ENCODE measurements around the gene APP. TPM values are rescaled to one million over a fixed set of nuclear protein-coding genes. Genes with fewer than 3 reads are reported as not detected.

APP gene
- polyA plus RNA-seq, 2 donors = 28.6 to 81.7 TPM

- Histone ChIP-seq H3K36me3 (ENCODE audit: control insufficient read depth in 2 of 2, insufficient read depth in 2 of 2, low read length in 1 of 2) (no peaks in the 10 kb centered on the region), H3K4me3 (ENCODE audit: low read depth in 1 of 2, low read length in 2 of 2) (no peak overlapping the region), H3K27ac (ENCODE audit: low read depth in 2 of 2, low read length in 1 of 2) (no peak overlapping the region), H3K9me3 (ENCODE audit: control insufficient read depth in 2 of 2, insufficient read depth in 1 of 2, low read depth in 1 of 2, low read length in 1 of 2) (no peaks in the 10 kb centered on the region), H3K27me3 (ENCODE audit: control insufficient read depth in 1 of 2, insufficient read depth in 2 of 2, low read length in 2 of 2) (no peaks in the 10 kb centered on the region), H3K4me1 (ENCODE audit: control insufficient read depth in 2 of 2, insufficient read depth in 2 of 2, low read length in 1 of 2) (peaks cover 0 to 4% of the 10 kb centered on the region in 2 donors)
- WGBS, 2 donors = 37 to 40% methylated on average over 1 of the region's 1 CpG
Observed at GRCh38 chr21:26123012-26123411, 47.6 kb downstream of the APP start.

GRCh38 chr21:26120828-26121227, 49.7 kb downstream of the APP start:
- 64 to 68% methylated on average over 4 of the region's 4 CpGs for WGBS, 2 donors
- Histone ChIP-seq H3K4me3 (ENCODE audit: low read depth in 1 of 2, low read length in 2 of 2) (no peak overlapping the region), H3K27me3 (ENCODE audit: control insufficient read depth in 1 of 2, insufficient read depth in 2 of 2, low read length in 2 of 2) (no peaks in the 10 kb centered on the region), H3K4me1 (ENCODE audit: control insufficient read depth in 2 of 2, insufficient read depth in 2 of 2, low read length in 1 of 2) (peaks cover 0 to 4% of the 10 kb centered on the region in 2 donors), H3K9me3 (ENCODE audit: control insufficient read depth in 2 of 2, insufficient read depth in 1 of 2, low read depth in 1 of 2, low read length in 1 of 2) (no peaks in the 10 kb centered on the region), H3K36me3 (ENCODE audit: control insufficient read depth in 2 of 2, insufficient read depth in 2 of 2, low read length in 1 of 2) (no peaks in the 10 kb centered on the region), H3K27ac (ENCODE audit: low read depth in 2 of 2, low read length in 1 of 2) (no peak overlapping the region)

GRCh38 chr21:26119906-26120305, 50.7 kb downstream of the APP start:
- WGBS, 2 donors = 89 to 92% methylated on average over 1 of the region's 1 CpG

GRCh38 chr21:26118938-26119540, 51.5 kb downstream of the APP start:
- no peaks in the 10 kb centered on the region for H3K9me3 ChIP-seq (ENCODE audit: control insufficient read depth in 2 of 2, insufficient read depth in 1 of 2, low read depth in 1 of 2, low read length in 1 of 2)
- no peak overlapping the region for H3K27ac ChIP-seq (ENCODE audit: low read depth in 2 of 2, low read length in 1 of 2)
- H3K27me3 ChIP-seq (ENCODE audit: control insufficient read depth in 1 of 2, insufficient read depth in 2 of 2, low read length in 2 of 2) = no peaks in the 10 kb centered on the region
- no peaks in the 10 kb centered on the region for H3K4me1 ChIP-seq (ENCODE audit: control insufficient read depth in 2 of 2, insufficient read depth in 2 of 2, low read length in 1 of 2)
- WGBS, 2 donors = 71% methylated on average over 2 of the region's 2 CpGs
- H3K4me3 ChIP-seq (ENCODE audit: low read depth in 1 of 2, low read length in 2 of 2) = no peak overlapping the region
- H3K36me3 ChIP-seq (ENCODE audit: control insufficient read depth in 2 of 2, insufficient read depth in 2 of 2, low read length in 1 of 2) = no peaks in the 10 kb centered on the region

More at GRCh38 chr21:26119906-26120305, 50.7 kb downstream of the APP start:
- no peak overlapping the region for H3K27ac ChIP-seq (ENCODE audit: low read depth in 2 of 2, low read length in 1 of 2)
- H3K27me3 ChIP-seq (ENCODE audit: control insufficient read depth in 1 of 2, insufficient read depth in 2 of 2, low read length in 2 of 2) = no peaks in the 10 kb centered on the region
- H3K36me3 ChIP-seq (ENCODE audit: control insufficient read depth in 2 of 2, insufficient read depth in 2 of 2, low read length in 1 of 2) = no peaks in the 10 kb centered on the region
- no peaks in the 10 kb centered on the region for H3K9me3 ChIP-seq (ENCODE audit: control insufficient read depth in 2 of 2, insufficient read depth in 1 of 2, low read depth in 1 of 2, low read length in 1 of 2)
- H3K4me3 ChIP-seq (ENCODE audit: low read depth in 1 of 2, low read length in 2 of 2) = no peak overlapping the region
- peaks cover 0 to 2% of the 10 kb centered on the region in 2 donors for H3K4me1 ChIP-seq (ENCODE audit: control insufficient read depth in 2 of 2, insufficient read depth in 2 of 2, low read length in 1 of 2)

- no peak overlapping the region for H3K4me3 ChIP-seq (ENCODE audit: low read depth in 1 of 2, low read length in 2 of 2)
- H3K4me1 ChIP-seq (ENCODE audit: control insufficient read depth in 2 of 2, insufficient read depth in 2 of 2, low read length in 1 of 2) = no peaks in the 10 kb centered on the region
- WGBS, 2 donors = 77 to 79% methylated on average over 3 of the region's 3 CpGs
- no peaks in the 10 kb centered on the region for H3K36me3 ChIP-seq (ENCODE audit: control insufficient read depth in 2 of 2, insufficient read depth in 2 of 2, low read length in 1 of 2)
- no peak overlapping the region for H3K27ac ChIP-seq (ENCODE audit: low read depth in 2 of 2, low read length in 1 of 2)
- H3K27me3 ChIP-seq (ENCODE audit: control insufficient read depth in 1 of 2, insufficient read depth in 2 of 2, low read length in 2 of 2) = no peaks in the 10 kb centered on the region
- H3K9me3 ChIP-seq (ENCODE audit: control insufficient read depth in 2 of 2, insufficient read depth in 1 of 2, low read depth in 1 of 2, low read length in 1 of 2) = no peaks in the 10 kb centered on the region
Observed at GRCh38 chr21:26117972-26118367, 52.6 kb downstream of the APP start.

GRCh38 chr21:26117324-26117971, 53.1 kb downstream of the APP start:
- Histone ChIP-seq H3K36me3 (ENCODE audit: control insufficient read depth in 2 of 2, insufficient read depth in 2 of 2, low read length in 1 of 2) (no peaks in the 10 kb centered on the region), H3K9me3 (ENCODE audit: control insufficient read depth in 2 of 2, insufficient read depth in 1 of 2, low read depth in 1 of 2, low read length in 1 of 2) (no peaks in the 10 kb centered on the region), H3K4me3 (ENCODE audit: low read depth in 1 of 2, low read length in 2 of 2) (no peak overlapping the region), H3K4me1 (ENCODE audit: control insufficient read depth in 2 of 2, insufficient read depth in 2 of 2, low read length in 1 of 2) (no peaks in the 10 kb centered on the region), H3K27me3 (ENCODE audit: control insufficient read depth in 1 of 2, insufficient read depth in 2 of 2, low read length in 2 of 2) (no peaks in the 10 kb centered on the region), H3K27ac (ENCODE audit: low read depth in 2 of 2, low read length in 1 of 2) (no peak overlapping the region)
- 86 to 90% methylated on average over 5 of the region's 5 CpGs for WGBS, 2 donors

GRCh38 chr21:26116456-26117011, 54.0 kb downstream of the APP start:
- H3K4me1 ChIP-seq (ENCODE audit: control insufficient read depth in 2 of 2, insufficient read depth in 2 of 2, low read length in 1 of 2) = no peaks in the 10 kb centered on the region
- H3K9me3 ChIP-seq (ENCODE audit: control insufficient read depth in 2 of 2, insufficient read depth in 1 of 2, low read depth in 1 of 2, low read length in 1 of 2) = no peaks in the 10 kb centered on the region
- WGBS, 2 donors = 59 to 63% methylated on average over 5 of the region's 5 CpGs
- no peaks in the 10 kb centered on the region for H3K36me3 ChIP-seq (ENCODE audit: control insufficient read depth in 2 of 2, insufficient read depth in 2 of 2, low read length in 1 of 2)
- no peak overlapping the region for H3K4me3 ChIP-seq (ENCODE audit: low read depth in 1 of 2, low read length in 2 of 2)
- no peaks in the 10 kb centered on the region for H3K27me3 ChIP-seq (ENCODE audit: control insufficient read depth in 1 of 2, insufficient read depth in 2 of 2, low read length in 2 of 2)
- H3K27ac ChIP-seq (ENCODE audit: low read depth in 2 of 2, low read length in 1 of 2) = no peak overlapping the region

- no peaks in the 10 kb centered on the region for H3K9me3 ChIP-seq (ENCODE audit: control insufficient read depth in 2 of 2, insufficient read depth in 1 of 2, low read depth in 1 of 2, low read length in 1 of 2)
- H3K36me3 ChIP-seq (ENCODE audit: control insufficient read depth in 2 of 2, insufficient read depth in 2 of 2, low read length in 1 of 2) = no peaks in the 10 kb centered on the region
- no peaks in the 10 kb centered on the region for H3K4me1 ChIP-seq (ENCODE audit: control insufficient read depth in 2 of 2, insufficient read depth in 2 of 2, low read length in 1 of 2)
- no peaks in the 10 kb centered on the region for H3K27me3 ChIP-seq (ENCODE audit: control insufficient read depth in 1 of 2, insufficient read depth in 2 of 2, low read length in 2 of 2)
- 46 to 50% methylated on average over 2 of the region's 2 CpGs for WGBS, 2 donors
- H3K4me3 ChIP-seq (ENCODE audit: low read depth in 1 of 2, low read length in 2 of 2) = no peak overlapping the region
- H3K27ac ChIP-seq (ENCODE audit: low read depth in 2 of 2, low read length in 1 of 2) = no peak overlapping the region
Observed at GRCh38 chr21:26115899-26116298, 54.7 kb downstream of the APP start.

GRCh38 chr21:26115305-26115704, 55.3 kb downstream of the APP start:
- Histone ChIP-seq H3K27me3 (ENCODE audit: control insufficient read depth in 1 of 2, insufficient read depth in 2 of 2, low read length in 2 of 2) (no peaks in the 10 kb centered on the region), H3K9me3 (ENCODE audit: control insufficient read depth in 2 of 2, insufficient read depth in 1 of 2, low read depth in 1 of 2, low read length in 1 of 2) (no peaks in the 10 kb centered on the region), H3K4me3 (ENCODE audit: low read depth in 1 of 2, low read length in 2 of 2) (no peak overlapping the region), H3K27ac (ENCODE audit: low read depth in 2 of 2, low read length in 1 of 2) (no peak overlapping the region), H3K36me3 (ENCODE audit: control insufficient read depth in 2 of 2, insufficient read depth in 2 of 2, low read length in 1 of 2) (no peaks in the 10 kb centered on the region), H3K4me1 (ENCODE audit: control insufficient read depth in 2 of 2, insufficient read depth in 2 of 2, low read length in 1 of 2) (no peaks in the 10 kb centered on the region)
- WGBS, 2 donors = 58% methylated on average over 3 of the region's 3 CpGs

GRCh38 chr21:26112975-26113374, 57.6 kb downstream of the APP start:
- Histone ChIP-seq H3K27me3 (ENCODE audit: control insufficient read depth in 1 of 2, insufficient read depth in 2 of 2, low read length in 2 of 2) (no peaks in the 10 kb centered on the region), H3K4me1 (ENCODE audit: control insufficient read depth in 2 of 2, insufficient read depth in 2 of 2, low read length in 1 of 2) (no peaks in the 10 kb centered on the region), H3K4me3 (ENCODE audit: low read depth in 1 of 2, low read length in 2 of 2) (no peak overlapping the region), H3K36me3 (ENCODE audit: control insufficient read depth in 2 of 2, insufficient read depth in 2 of 2, low read length in 1 of 2) (no peaks in the 10 kb centered on the region), H3K9me3 (ENCODE audit: control insufficient read depth in 2 of 2, insufficient read depth in 1 of 2, low read depth in 1 of 2, low read length in 1 of 2) (no peaks in the 10 kb centered on the region), H3K27ac (ENCODE audit: low read depth in 2 of 2, low read length in 1 of 2) (no peak overlapping the region)
- 56 to 73% methylated on average over 3 of the region's 3 CpGs for WGBS, 2 donors

Measured in esophagus (tissue), 2 donors.